PC-3 (cell line): ENCODE measurements around the gene TSPAN9.

Source experiments
- CTCF ChIP-seq: fragments of 300-600 bp; sonication (generic); conservative IDR thresholded peaks from 2 replicates; pipeline ENCODE4 v1.5.1; 2017; ENCODE audit warnings: antibody characterized with exemption, low read depth, mild to moderate bottlenecking, low read length
- EZH2 ChIP-seq: fragments of 300-600 bp; sonication (generic); IDR thresholded peaks from one replicate; pipeline ENCODE4 v1.6.1; 2017; ENCODE audit warnings: antibody characterized with exemption, mild to moderate bottlenecking, low read length; ENCODE audit not compliant: unreplicated experiment
- EZH2phosphoT487 ChIP-seq: fragments of 300-600 bp; sonication (generic); IDR thresholded peaks from 2 replicates; pipeline ENCODE4 v1.6.1; 2018; ENCODE audit warnings: mild to moderate bottlenecking, antibody characterized with exemption, low read length, borderline replicate concordance

- TF ChIP-seq CTCF (no peak), EZH2 (no peak), EZH2phosphoT487 (no peak)
These were observed 188.2 kb downstream of the TSPAN9 start for GRCh38 chr12:3265406-3265805.
